Activated T-cell treated with anti-CD3 and anti-CD28 coated beads for 1 hour (primary cell): Measurements from ENCODE around the gene RNF7.
"Not testable (repeated sequence)": the region's sequence is repeated elsewhere in the genome, so short reads cannot be mapped to it uniquely, and the experiment has no call there.

ENCODE experiments used
- DNase-seq: peaks from one replicate; pipeline ENCODE4 v3.0.0-alpha.2; 2020; ENCODE audit warnings: low read depth

The RNF7 gene

GRCh38 chr3:141738022-141738890 lies at the start of gene RNF7:
Gene RNF7, plus strand, starts transcription at chr3:141738298. Its CDS starts 44 bp downstream, at chr3:141738342.
- DNase-seq: peak; percentile 93

- no peak for DNase-seq
Observed at GRCh38 chr3:141690431-141691072, 47.5 kb upstream of the RNF7 start.

GRCh38 chr3:141691471-141691870 lies 46.6 kb upstream of the RNF7 start:
- DNase-seq: not testable (repeated sequence)

- DNase-seq: not testable (repeated sequence)
Observed at GRCh38 chr3:141692973-141693372, 45.1 kb upstream of the RNF7 start.

- no peak for DNase-seq
Observed at GRCh38 chr3:141699324-141699723, 38.8 kb upstream of the RNF7 start.

GRCh38 chr3:141699897-141700296 lies 38.2 kb upstream of the RNF7 start:
- no peak for DNase-seq

GRCh38 chr3:141703367-141703766 lies 34.7 kb upstream of the RNF7 start:
- DNase-seq: not testable (repeated sequence)

- DNase-seq: no peak
Observed at GRCh38 chr3:141707741-141708203, 30.3 kb upstream of the RNF7 start.

- no peak for DNase-seq
Observed at GRCh38 chr3:141708367-141708766, 29.7 kb upstream of the RNF7 start.

- no peak for DNase-seq
Observed at GRCh38 chr3:141709126-141709770, 28.9 kb upstream of the RNF7 start.

- no peak for DNase-seq
Observed at GRCh38 chr3:141710121-141710520, 28.0 kb upstream of the RNF7 start.

GRCh38 chr3:141710888-141711616 lies 27.0 kb upstream of the RNF7 start:
- DNase-seq: no peak

GRCh38 chr3:141714671-141715070 lies 23.4 kb upstream of the RNF7 start:
- no peak for DNase-seq

GRCh38 chr3:141722081-141722480 lies 16.0 kb upstream of the RNF7 start:
- DNase-seq: no peak

- no peak for DNase-seq
Observed at GRCh38 chr3:141722648-141723047, 15.4 kb upstream of the RNF7 start.

GRCh38 chr3:141723255-141723654 lies 14.8 kb upstream of the RNF7 start:
- DNase-seq: no peak

GRCh38 chr3:141724186-141724585 lies 13.9 kb upstream of the RNF7 start:
- DNase-seq: no peak

- DNase-seq: no peak
Observed at GRCh38 chr3:141725036-141725435, 13.1 kb upstream of the RNF7 start.

GRCh38 chr3:141726483-141726882 lies 11.6 kb upstream of the RNF7 start:
- no peak for DNase-seq

GRCh38 chr3:141728355-141728892 lies 9.7 kb upstream of the RNF7 start:
- no peak for DNase-seq

GRCh38 chr3:141729240-141729639 lies 8.9 kb upstream of the RNF7 start:
- no peak for DNase-seq

- DNase-seq: no peak
Observed at GRCh38 chr3:141735176-141735575, 2.9 kb upstream of the RNF7 start.
